HepG2 (cell line): ENCODE measurements around the gene EMC1. TPM values are rescaled to one million over a fixed set of nuclear protein-coding genes. Genes with fewer than 3 reads are reported as not detected.

Experiments used
- BCL6 ChIP-seq: IDR thresholded peaks from 2 replicates; pipeline ENCODE4 v1.6.1; 2016; ENCODE audit warnings: missing genetic modification reagents, missing compliant biosample characterization
- KLF11 ChIP-seq: IDR thresholded peaks from 2 replicates; pipeline ENCODE4 v1.6.1; 2016; ENCODE audit warnings: missing compliant biosample characterization
- RBM22 ChIP-seq: fragments of 200-400 bp; formaldehyde crosslinking; optimal IDR thresholded peaks from 2 replicates; pipeline ENCODE3; 2017; ENCODE audit warnings: mild to moderate bottlenecking, low read length, moderate library complexity
- XRCC5 ChIP-seq: fragments of 200-400 bp; formaldehyde crosslinking; optimal IDR thresholded peaks from 2 replicates; pipeline ENCODE3; 2017; ENCODE audit warnings: mild to moderate bottlenecking, low read length
- ZNF430 ChIP-seq: sonication (generic); formaldehyde crosslinking; IDR thresholded peaks from 2 replicates; pipeline ENCODE4 v1.9.0; 2021; ENCODE audit warnings: mild to moderate bottlenecking, missing genetic modification reagents
- ZNF552 ChIP-seq: sonication (generic); formaldehyde crosslinking; IDR thresholded peaks from 2 replicates; pipeline ENCODE4 v1.9.0; 2022; ENCODE audit warnings: missing genetic modification reagents, mild to moderate bottlenecking, borderline replicate concordance
- ZNF616 ChIP-seq: sonication (generic); formaldehyde crosslinking; IDR thresholded peaks from 2 replicates; pipeline ENCODE4 v1.5.0; 2020; ENCODE audit warnings: low read depth, mild to moderate bottlenecking, missing genetic modification reagents
- ZNF7 ChIP-seq: IDR thresholded peaks from 2 replicates; pipeline ENCODE4 v1.6.1; 2016; ENCODE audit warnings: missing biosample characterization, missing genetic modification reagents
- ZNF749 ChIP-seq: sonication (generic); formaldehyde crosslinking; IDR thresholded peaks from 2 replicates; pipeline ENCODE4 v1.8.0; 2022; ENCODE audit warnings: mild to moderate bottlenecking, missing genetic modification reagents, moderate library complexity, borderline replicate concordance
- polyA plus RNA-seq, 8 experiments: library from polyadenylated mRNA; depleted of rRNA in 3 of 8; stranded (reverse) in 7 of 8; unstranded in 1 of 8; fragments of >200 nt; fragmentation: Illumina TruSeq in 4 of 8; extraction: Trizol in 4 of 8; gene quantifications; 2 replicates each; pipeline versions ENCODE4 v1.2.1 to v1.2.3, GENCODE V29; 2011 to 2016; ENCODE audit warnings: low read depth in 4 of 8, missing spikeins in 1 of 8, mixed read lengths in 1 of 8; ENCODE audit not compliant: insufficient read depth in 1 of 8
- total RNA-seq, 5 experiments: library from RNA; depleted of rRNA; stranded (reverse); fragments of >200 nt; fragmentation: Illumina TruSeq; extraction: Trizol; gene quantifications; 2 replicates each; pipeline ENCODE4 v1.2.3, GENCODE V29; 2016; ENCODE audit warnings: low read depth in 1 of 5
- TF ChIP-seq, protein P1 (sequence below): sonication (generic); formaldehyde crosslinking; conservative IDR thresholded peaks from 2 replicates; pipeline ENCODE4 v1.8.0; 2022; ENCODE audit warnings: mild to moderate bottlenecking, moderate library complexity, missing genetic modification reagents
- TF ChIP-seq, protein P2 (sequence below): sonication (generic); formaldehyde crosslinking; IDR thresholded peaks from 2 replicates; pipeline ENCODE4 v1.9.0; 2021; ENCODE audit warnings: missing genetic modification reagents, mild to moderate bottlenecking, borderline replicate concordance
- TF ChIP-seq, protein P3 (sequence below): IDR thresholded peaks from 2 replicates; pipeline ENCODE4 v1.6.1; 2016; ENCODE audit warnings: mild to moderate bottlenecking, missing biosample characterization, missing genetic modification reagents
- TF ChIP-seq, protein P4 (sequence below): sonication (generic); formaldehyde crosslinking; IDR thresholded peaks from 2 replicates; pipeline ENCODE4 v1.8.1; 2023; ENCODE audit warnings: mild to moderate bottlenecking, missing genetic modification reagents
- TF ChIP-seq, protein P5 (sequence below): sonication (generic); formaldehyde crosslinking; IDR thresholded peaks from 2 replicates; pipeline ENCODE4 v1.5.0; 2020; ENCODE audit warnings: missing genetic modification reagents, mild to moderate bottlenecking, borderline replicate concordance
- TF ChIP-seq, protein P6 (sequence below): sonication (generic); formaldehyde crosslinking; IDR thresholded peaks from 2 replicates; pipeline ENCODE4 v1.5.0; 2020; ENCODE audit warnings: mild to moderate bottlenecking, missing genetic modification reagents, borderline replicate concordance
- TF ChIP-seq, protein P7 (sequence below): sonication (generic); formaldehyde crosslinking; IDR thresholded peaks from 2 replicates; pipeline ENCODE4 v1.8.0; 2022; ENCODE audit warnings: missing genetic modification reagents, mild to moderate bottlenecking, inconsistent platforms, borderline replicate concordance

EMC1 gene
- total and polyA plus RNA-seq, 2 of the 13 experiments (the other 11 are each of a cell fraction or from before 2014, with no cell fraction given): 38.0 to 61.3 TPM

DNA sequence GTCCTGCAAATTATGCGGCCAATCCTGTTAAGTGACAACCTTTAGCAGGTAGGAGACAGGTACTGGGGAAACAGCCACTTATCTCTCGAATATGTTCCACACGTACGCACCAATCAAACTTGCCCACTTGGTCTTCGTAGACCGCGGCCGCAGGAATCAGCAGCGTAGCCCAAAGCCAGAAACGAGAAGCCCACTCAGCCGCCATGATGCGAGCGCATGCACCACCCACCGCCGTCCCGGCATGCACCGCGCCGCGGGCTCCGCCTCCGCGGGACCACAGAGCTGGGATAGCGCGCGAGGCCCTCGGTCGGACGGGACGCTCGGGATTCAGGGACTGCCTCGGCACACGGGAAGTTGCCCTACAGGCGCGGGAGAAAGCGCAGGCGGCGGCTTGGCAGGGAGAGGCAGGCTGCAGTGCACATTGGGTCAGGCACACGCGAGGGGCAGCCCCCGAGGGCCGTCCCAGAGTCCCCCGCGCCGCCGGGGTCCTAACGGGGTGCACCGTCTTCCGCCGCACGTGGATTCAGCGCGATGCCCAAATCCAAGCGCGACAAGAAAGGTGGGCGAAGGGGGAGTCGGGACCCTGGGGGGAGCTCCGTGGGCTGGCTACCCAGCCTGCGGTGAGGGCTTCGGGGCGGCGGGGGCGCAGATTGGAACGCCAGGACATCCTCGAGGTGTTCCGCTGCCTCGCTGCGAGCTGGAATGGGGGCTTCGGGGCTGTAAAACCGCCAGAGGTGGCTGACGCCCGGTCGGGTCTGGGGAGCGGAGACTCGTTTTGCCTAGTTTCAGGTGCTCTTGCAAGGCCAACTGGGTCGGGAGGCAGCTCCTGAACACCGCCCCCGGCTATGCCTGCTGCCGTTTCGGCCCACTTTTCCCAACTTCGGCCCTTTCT, at the start of gene EMC1, which contains the start of gene MRTO4 (continued):
- TF ChIP-seq, protein P1, sequence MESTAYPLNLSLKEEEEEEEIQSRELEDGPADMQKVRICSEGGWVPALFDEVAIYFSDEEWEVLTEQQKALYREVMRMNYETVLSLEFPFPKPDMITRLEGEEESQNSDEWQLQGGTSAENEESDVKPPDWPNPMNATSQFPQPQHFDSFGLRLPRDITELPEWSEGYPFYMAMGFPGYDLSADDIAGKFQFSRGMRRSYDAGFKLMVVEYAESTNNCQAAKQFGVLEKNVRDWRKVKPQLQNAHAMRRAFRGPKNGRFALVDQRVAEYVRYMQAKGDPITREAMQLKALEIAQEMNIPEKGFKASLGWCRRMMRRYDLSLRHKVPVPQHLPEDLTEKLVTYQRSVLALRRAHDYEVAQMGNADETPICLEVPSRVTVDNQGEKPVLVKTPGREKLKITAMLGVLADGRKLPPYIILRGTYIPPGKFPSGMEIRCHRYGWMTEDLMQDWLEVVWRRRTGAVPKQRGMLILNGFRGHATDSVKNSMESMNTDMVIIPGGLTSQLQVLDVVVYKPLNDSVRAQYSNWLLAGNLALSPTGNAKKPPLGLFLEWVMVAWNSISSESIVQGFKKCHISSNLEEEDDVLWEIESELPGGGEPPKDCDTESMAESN (CRISPR knock-in tag): peak; percentile 79; the same call in 1 of the 2 replicates
- TF ChIP-seq, protein P2, sequence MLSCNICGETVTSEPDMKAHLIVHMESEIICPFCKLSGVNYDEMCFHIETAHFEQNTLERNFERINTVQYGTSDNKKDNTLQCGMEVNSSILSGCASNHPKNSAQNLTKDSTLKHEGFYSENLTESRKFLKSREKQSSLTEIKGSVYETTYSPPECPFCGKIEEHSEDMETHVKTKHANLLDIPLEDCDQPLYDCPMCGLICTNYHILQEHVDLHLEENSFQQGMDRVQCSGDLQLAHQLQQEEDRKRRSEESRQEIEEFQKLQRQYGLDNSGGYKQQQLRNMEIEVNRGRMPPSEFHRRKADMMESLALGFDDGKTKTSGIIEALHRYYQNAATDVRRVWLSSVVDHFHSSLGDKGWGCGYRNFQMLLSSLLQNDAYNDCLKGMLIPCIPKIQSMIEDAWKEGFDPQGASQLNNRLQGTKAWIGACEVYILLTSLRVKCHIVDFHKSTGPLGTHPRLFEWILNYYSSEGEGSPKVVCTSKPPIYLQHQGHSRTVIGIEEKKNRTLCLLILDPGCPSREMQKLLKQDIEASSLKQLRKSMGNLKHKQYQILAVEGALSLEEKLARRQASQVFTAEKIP (CRISPR knock-in tag): no peak
- TF ChIP-seq, protein P3, sequence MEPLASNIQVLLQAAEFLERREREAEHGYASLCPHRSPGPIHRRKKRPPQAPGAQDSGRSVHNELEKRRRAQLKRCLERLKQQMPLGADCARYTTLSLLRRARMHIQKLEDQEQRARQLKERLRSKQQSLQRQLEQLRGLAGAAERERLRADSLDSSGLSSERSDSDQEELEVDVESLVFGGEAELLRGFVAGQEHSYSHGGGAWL (CRISPR knock-in tag): peak; percentile 97
- 0 out of 2 replicates have a peak, but pooled peaks have one; percentile 29 for TF ChIP-seq KLF11 (CRISPR knock-in tag)
- no peak; the same call in 1 of the 2 replicates for TF ChIP-seq ZNF749 (CRISPR knock-in tag)
- peak; percentile 38 for TF ChIP-seq BCL6
- TF ChIP-seq, protein P4, sequence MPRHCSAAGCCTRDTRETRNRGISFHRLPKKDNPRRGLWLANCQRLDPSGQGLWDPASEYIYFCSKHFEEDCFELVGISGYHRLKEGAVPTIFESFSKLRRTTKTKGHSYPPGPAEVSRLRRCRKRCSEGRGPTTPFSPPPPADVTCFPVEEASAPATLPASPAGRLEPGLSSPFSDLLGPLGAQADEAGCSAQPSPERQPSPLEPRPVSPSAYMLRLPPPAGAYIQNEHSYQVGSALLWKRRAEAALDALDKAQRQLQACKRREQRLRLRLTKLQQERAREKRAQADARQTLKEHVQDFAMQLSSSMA (CRISPR knock-in tag): peak; percentile 93; the same call in 1 of the 2 replicates
- TF ChIP-seq, protein P5, sequence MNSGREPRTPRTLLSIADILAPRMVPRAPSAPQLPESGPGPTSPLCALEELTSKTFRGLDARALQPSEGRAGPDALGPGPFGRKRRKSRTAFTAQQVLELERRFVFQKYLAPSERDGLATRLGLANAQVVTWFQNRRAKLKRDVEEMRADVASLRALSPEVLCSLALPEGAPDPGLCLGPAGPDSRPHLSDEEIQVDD: peak; percentile 79; the same call in 1 of the 2 replicates
- peak; percentile 88 for TF ChIP-seq ZNF430 (CRISPR knock-in tag)
- TF ChIP-seq, protein P6, sequence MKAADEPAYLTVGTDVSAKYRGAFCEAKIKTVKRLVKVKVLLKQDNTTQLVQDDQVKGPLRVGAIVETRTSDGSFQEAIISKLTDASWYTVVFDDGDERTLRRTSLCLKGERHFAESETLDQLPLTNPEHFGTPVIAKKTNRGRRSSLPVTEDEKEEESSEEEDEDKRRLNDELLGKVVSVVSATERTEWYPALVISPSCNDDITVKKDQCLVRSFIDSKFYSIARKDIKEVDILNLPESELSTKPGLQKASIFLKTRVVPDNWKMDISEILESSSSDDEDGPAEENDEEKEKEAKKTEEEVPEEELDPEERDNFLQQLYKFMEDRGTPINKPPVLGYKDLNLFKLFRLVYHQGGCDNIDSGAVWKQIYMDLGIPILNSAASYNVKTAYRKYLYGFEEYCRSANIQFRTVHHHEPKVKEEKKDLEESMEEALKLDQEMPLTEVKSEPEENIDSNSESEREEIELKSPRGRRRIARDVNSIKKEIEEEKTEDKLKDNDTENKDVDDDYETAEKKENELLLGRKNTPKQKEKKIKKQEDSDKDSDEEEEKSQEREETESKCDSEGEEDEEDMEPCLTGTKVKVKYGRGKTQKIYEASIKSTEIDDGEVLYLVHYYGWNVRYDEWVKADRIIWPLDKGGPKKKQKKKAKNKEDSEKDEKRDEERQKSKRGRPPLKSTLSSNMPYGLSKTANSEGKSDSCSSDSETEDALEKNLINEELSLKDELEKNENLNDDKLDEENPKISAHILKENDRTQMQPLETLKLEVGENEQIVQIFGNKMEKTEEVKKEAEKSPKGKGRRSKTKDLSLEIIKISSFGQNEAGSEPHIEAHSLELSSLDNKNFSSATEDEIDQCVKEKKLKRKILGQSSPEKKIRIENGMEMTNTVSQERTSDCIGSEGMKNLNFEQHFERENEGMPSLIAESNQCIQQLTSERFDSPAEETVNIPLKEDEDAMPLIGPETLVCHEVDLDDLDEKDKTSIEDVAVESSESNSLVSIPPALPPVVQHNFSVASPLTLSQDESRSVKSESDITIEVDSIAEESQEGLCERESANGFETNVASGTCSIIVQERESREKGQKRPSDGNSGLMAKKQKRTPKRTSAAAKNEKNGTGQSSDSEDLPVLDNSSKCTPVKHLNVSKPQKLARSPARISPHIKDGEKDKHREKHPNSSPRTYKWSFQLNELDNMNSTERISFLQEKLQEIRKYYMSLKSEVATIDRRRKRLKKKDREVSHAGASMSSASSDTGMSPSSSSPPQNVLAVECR (CRISPR knock-in tag): peak; percentile 97
- no peak for TF ChIP-seq ZNF552 (CRISPR knock-in tag)
- peak; percentile 84 for TF ChIP-seq XRCC5
- no peak for TF ChIP-seq ZNF7
- TF ChIP-seq RBM22: no peak
- TF ChIP-seq ZNF616 (CRISPR knock-in tag): peak; percentile 89
- TF ChIP-seq, protein P7, sequence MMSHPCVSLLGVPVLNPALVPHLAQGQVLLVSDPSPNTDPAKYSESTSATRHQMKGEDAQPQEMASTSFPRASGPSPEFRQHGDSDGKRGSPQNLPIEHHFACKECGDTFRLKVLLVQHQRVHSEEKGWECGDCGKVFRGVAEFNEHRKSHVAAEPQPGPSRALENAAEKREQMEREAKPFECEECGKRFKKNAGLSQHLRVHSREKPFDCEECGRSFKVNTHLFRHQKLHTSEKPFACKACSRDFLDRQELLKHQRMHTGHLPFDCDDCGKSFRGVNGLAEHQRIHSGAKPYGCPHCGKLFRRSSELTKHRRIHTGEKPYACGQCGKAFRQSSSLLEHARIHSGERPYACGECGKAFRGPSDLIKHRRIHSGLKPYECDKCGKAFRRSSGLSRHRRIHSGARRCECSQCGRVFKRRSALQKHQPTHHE (CRISPR knock-in tag): peak; percentile 43; the same call in 1 of the 2 replicates
